GM18951 (cell line): ENCODE data around the gene SMOC1.

ENCODE experiments used
- POLR2A ChIP-seq: IDR thresholded peaks from 4 replicates; pipeline ENCODE4 v1.6.1; 2011; ENCODE audit warnings: mild to moderate bottlenecking; ENCODE audit not compliant: insufficient read length, insufficient read depth; ENCODE audit errors: extremely low read depth
- in situ Hi-C: fragments of 300-500 bp; cut with MboI; formaldehyde crosslinking; loops from one replicate; pipeline ENCODE4 v1.12.0; 2022; ENCODE audit warnings: low sequenced_read_pairs, mixed read lengths, inconsistent platforms; ENCODE audit not compliant: unreplicated experiment

The SMOC1 gene

DNA sequence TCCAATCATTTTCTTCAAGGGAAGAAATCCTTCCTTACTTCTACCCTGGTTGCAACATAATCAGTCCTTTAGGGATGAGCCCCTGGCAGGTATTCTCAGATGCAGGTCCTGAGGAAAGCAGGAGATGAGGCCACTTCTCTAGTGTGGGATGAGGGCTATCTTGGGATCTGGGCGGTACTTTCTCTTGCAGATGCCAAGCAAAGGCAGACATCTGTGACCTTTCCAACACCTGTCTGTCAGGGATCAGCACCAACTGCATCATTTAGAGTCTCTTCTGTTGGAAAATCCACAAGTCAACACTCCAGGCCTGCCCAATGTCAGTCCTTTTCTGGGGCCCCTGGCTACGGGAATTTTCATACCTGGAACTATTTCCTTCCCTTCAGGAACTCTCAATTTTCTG lies 180.3 kb downstream of the SMOC1 start:
- in situ Hi-C loops: no loop called here
- no peak for TF ChIP-seq POLR2A

DNA sequence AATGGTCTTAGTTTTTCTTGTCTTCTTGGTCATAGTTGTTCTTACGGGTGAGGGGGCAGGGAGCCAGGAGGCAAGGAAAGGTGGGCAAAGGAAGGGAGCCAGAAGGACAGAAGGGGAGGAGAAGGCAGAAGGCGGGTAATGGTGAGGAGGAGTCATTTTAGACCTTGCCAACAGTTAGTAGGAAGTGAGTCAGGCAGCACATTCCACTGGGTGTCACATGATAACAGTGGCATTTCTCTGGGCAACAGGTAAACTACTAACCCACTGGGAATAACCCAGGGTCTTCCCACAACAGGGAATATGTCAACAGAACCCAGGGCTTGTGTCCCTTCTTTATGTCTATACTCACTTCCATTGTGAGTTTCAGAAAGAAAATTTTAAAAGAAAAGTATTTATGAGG lies 181.9 kb downstream of the SMOC1 start:
- TF ChIP-seq POLR2A: no peak
- in situ Hi-C loops: no loop called here

DNA sequence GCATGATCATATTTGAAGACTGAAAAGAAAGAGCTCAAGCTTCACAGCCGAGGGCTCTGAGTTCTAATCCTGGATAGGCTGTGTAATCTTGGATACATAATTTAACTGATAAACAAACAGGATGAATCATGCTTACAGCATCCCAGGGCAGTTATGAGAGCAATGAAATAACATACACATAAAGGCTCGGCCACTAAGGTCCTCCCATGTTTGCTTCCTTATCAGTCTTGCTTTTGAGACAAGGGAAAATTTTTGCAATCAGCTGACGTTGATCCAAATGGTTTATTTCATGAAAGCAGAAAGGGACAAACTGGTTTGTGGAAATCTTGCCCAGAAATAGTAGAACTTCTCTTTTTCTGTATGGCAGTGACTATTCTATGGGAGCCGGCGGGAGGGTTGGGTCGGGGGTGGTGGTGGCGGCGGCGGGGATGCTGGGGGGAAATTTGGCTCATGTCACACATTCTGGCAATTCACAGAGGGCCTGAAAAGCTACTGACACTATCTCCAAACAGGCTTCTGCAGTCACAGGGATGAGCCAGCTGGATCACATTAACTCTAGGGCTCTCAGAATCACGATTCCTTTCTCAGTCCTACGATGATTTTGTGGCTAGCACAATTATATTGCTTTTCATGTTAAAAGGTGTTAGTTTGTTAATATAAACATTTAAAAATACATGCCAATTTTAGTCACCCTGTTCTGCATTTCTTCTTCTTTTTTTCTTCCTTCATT lies 185.1 kb downstream of the SMOC1 start:
- in situ Hi-C loops: no loop called here
- no peak for TF ChIP-seq POLR2A

DNA sequence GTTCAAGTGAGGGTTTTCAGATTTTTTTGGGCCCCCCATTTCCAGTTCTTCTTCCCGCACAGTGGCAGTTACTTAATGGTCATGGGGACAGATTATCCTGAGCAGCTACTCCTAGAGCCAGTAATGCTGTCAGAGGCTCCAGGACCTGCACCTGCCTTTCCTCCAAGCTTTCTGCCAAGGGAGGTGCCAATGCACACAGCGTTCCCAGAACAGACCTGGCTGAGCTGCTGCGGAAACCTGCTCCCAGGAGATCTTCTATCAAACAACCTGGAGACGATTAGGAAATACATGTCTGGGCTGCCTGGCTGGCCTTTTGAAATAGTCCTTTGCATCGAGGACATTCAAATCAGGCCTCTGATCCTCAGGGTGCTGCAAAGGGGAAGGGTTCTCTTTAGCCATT lies 188.6 kb downstream of the SMOC1 start:
- no peak for TF ChIP-seq POLR2A
- in situ Hi-C loops: no loop called here

DNA sequence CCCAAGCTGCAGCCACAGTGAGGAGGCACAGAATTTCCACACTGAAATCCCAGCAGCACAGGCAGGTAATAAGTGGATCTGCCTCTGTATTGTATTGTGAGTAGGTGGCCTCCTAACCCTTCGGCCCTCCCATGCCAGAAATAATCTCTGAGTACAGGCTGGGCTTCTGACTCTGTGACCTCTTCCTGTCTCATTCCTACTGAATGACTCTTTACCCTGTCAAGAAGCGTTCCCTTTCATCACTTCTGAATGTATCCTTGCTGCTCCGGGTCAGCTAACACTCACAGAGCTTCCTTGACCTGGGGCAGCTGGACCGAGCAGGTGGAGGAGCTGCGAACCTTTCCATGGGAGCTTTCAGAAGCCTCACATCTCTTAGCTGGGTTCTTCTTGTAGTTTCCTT lies 190.0 kb downstream of the SMOC1 start:
- no peak for TF ChIP-seq POLR2A

DNA sequence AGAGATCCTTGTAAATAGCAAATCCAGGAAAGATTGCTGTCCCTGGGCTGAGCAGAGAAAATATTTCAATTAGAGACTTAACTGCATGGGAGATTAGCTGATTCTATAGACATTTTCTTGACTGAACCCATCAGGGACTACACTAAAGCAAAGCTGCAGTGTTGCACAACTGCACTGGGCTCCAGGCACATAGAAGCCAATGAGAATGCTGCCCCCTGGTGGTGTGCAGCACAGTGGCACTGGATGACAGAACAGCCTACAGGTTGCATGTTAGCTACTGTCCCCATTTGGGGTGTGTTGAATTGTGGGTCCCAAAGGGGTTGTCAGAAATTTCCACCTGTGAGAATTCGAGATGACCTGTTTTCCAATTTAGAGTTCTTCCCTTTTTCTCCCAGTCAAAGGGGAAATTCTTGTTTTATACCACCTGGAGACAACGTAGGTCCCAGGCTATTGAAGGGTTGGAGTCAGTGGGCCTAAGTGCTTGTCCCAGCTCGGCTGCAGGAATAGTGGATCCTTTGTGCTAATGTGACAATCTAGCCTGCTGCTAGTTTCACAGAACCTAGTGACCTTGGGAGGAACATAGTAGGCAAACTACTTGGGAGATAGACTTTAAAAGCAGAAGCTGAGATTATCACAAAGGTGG lies 194.8 kb downstream of the SMOC1 start:
- in situ Hi-C loops: no loop called here
- no peak for TF ChIP-seq POLR2A

More for the DNA sequence above, 190.0 kb downstream of the SMOC1 start:
- in situ Hi-C loops: no loop called here

DNA sequence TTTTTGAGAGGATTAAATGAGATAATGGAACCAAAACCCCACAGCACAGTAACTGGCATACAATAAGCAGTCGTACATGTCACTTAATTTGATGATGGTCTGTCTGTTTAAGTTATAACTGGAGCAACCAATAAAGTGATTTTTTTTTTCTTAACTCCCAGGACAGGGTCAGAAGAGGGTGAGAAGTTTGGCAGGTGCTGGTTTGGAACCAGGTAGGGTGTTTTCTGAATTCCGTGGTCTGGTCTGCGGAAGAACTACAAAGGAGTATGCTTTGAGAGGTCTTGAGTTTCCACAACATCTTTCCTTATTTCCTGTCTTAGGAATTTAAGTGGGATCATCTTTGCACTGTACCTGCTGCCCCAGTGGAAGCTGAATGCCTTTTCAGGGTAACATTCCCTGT lies 197.8 kb downstream of the SMOC1 start:
- TF ChIP-seq POLR2A: no peak
- in situ Hi-C loops: no loop called here

DNA sequence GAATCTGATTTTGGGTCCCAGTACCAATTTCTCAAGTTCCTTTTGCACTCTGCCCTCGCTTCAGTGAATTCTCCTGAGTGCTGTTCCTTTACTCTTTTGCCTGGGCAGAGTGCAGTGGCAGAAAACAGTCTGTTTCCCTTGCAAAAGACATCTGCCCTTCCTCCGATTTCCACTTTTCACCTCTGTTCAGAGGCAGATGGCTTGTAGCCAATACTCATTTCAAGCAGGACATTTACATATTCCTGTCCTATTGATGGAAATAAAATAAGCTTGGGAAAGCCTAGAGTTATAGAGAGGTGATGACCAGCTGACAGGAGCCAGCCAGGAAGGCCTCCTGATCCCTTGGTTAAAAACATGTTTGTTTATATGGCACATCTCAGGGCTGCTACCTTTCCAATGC lies 198.5 kb downstream of the SMOC1 start:
- in situ Hi-C loops: no loop called here
- no peak for TF ChIP-seq POLR2A

DNA sequence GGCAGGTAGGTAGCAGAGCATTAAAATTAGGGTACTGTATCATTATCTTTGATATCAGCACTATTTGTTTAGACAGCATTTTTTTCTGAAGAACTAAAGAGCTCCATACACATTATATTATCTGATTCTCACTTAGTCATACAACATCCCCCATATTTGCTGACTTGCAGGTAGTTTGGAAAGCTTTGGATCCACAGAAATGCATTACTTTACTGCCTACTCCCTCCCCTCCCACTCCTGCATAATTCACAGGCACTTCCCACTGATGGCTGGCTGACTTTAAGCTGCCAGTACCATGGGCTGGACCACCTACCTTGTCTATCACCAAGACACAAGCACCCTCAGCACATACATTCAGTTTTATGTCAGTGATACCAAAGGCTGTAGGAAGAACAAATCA lies 199.1 kb downstream of the SMOC1 start:
- TF ChIP-seq POLR2A: no peak
- in situ Hi-C loops: no loop called here

DNA sequence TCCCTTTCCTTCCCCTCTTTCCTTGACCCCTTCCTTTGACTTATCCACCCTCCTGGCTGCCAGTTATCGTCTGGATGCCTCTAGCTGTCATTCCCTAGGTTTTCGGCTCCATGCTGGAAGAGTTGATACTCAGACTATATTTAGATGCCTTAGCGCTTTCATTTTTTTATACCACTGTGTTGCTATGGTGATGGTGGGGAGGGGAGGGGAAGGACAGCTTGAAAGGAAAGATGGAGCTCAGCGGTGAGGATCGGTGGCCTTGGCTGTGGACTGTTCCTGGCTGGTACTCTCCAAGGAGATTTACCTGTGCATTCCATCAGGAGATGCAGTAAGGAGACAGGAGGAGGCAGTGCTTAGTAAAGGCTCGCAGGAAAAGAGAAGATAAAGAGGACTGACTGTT lies 200.9 kb downstream of the SMOC1 start:
- in situ Hi-C loops: no loop called here

More for the DNA sequence above, 200.9 kb downstream of the SMOC1 start:
- no peak for TF ChIP-seq POLR2A
